HEK293 (cell line): ENCODE measurements around the gene CCDC120.

Experiments
- CTCF ChIA-PET: fragments of 350-600 bp; formaldehyde crosslinking; extraction: SDS; loops from one replicate; lab custom pipeline; 2021; ENCODE audit warnings: antibody characterized with exemption; lab: Yijun Ruan, JAX
- POLR2A ChIA-PET: fragments of 300-600 bp; formaldehyde crosslinking; extraction: SDS; loops from one replicate; lab custom pipeline; 2020; ENCODE audit warnings: antibody characterized with exemption, inconsistent platforms; lab: Yijun Ruan, JAX
- H3K27ac ChIP-seq: fragments of 200-500 bp; sonication (Bioruptor generic); 2 replicates; pipeline ENCODE4 v1.5.1; 2014; ENCODE audit warnings: low read depth, low read length, control low read depth, inconsistent platforms; ENCODE audit errors: extremely low read depth
- H3K36me3 ChIP-seq, 2 experiments: fragments of 200-500 bp in 1 of 2; sonication (Bioruptor generic) in 1 of 2; 1 replicate in 1 of 2; 2 replicates in 1 of 2; pipeline ENCODE4 v1.5.1; 2014 to 2017; ENCODE audit warnings: inconsistent platforms in 2 of 2, low read length in 2 of 2; ENCODE audit not compliant: control insufficient read depth in 2 of 2, insufficient read depth in 1 of 2
- H3K4me1 ChIP-seq: fragments of 200-500 bp; sonication (Bioruptor generic); 2 replicates; pipeline ENCODE4 v1.5.1; 2014; ENCODE audit warnings: mild to moderate bottlenecking, low read length, inconsistent platforms; ENCODE audit not compliant: control insufficient read depth, insufficient read depth
- H3K4me3 ChIP-seq: 2 replicates; pipeline ENCODE4 v1.5.1; 2011; ENCODE audit warnings: low read depth, mild to moderate bottlenecking, control low read depth, low read length, moderate library complexity
- H3K9me3 ChIP-seq: fragments of 200-500 bp; sonication (Bioruptor generic); 2 replicates; pipeline ENCODE4 v1.5.1; 2014; ENCODE audit warnings: low read depth, low read length, inconsistent platforms; ENCODE audit not compliant: control insufficient read depth, insufficient read depth
- BCL6B ChIP-seq: fragments of 450-650 bp; formaldehyde crosslinking; IDR thresholded peaks from 2 replicates; pipeline ENCODE4 v1.5.1; 2017; ENCODE audit warnings: missing biosample characterization, missing genetic modification characterization
- GLIS1 ChIP-seq: fragments of 450-650 bp; formaldehyde crosslinking; IDR thresholded peaks from 2 replicates; pipeline ENCODE4 v1.5.1; 2016; ENCODE audit warnings: missing biosample characterization, missing genetic modification characterization
- GLIS2 ChIP-seq: fragments of 450-650 bp; formaldehyde crosslinking; IDR thresholded peaks from 2 replicates; pipeline ENCODE4 v1.5.1; 2016; ENCODE audit warnings: missing biosample characterization, missing genetic modification characterization
- OSR2 ChIP-seq: fragments of 450-650 bp; formaldehyde crosslinking; IDR thresholded peaks from 2 replicates; pipeline ENCODE4 v1.5.1; 2016; ENCODE audit warnings: missing biosample characterization, missing genetic modification characterization
- PRDM10 ChIP-seq: fragments of 450-650 bp; formaldehyde crosslinking; IDR thresholded peaks from 2 replicates; pipeline ENCODE4 v1.5.1; 2016; ENCODE audit warnings: missing biosample characterization, missing genetic modification characterization
- YY2 ChIP-seq: fragments of 450-650 bp; formaldehyde crosslinking; IDR thresholded peaks from 2 replicates; pipeline ENCODE4 v1.5.1; 2016; ENCODE audit warnings: missing biosample characterization, missing genetic modification characterization
- ZFP41 ChIP-seq: fragments of 450-650 bp; formaldehyde crosslinking; IDR thresholded peaks from 2 replicates; pipeline ENCODE4 v1.5.1; 2016; ENCODE audit warnings: missing biosample characterization, missing genetic modification characterization, borderline replicate concordance
- ZNF19 ChIP-seq: fragments of 450-650 bp; formaldehyde crosslinking; IDR thresholded peaks from 2 replicates; pipeline ENCODE4; 2016; ENCODE audit warnings: missing biosample characterization, missing genetic modification characterization, low read depth
- ZNF335 ChIP-seq: fragments of 450-650 bp; formaldehyde crosslinking; conservative IDR thresholded peaks from 2 replicates; pipeline ENCODE4 v1.5.1; 2016; ENCODE audit warnings: missing biosample characterization, missing genetic modification characterization
- ZNF394 ChIP-seq: fragments of 450-650 bp; formaldehyde crosslinking; IDR thresholded peaks from 2 replicates; pipeline ENCODE4 v1.5.1; 2016; ENCODE audit warnings: missing biosample characterization, missing genetic modification characterization, mild to moderate bottlenecking, moderate library complexity, borderline replicate concordance
- ZNF610 ChIP-seq: fragments of 450-650 bp; formaldehyde crosslinking; IDR thresholded peaks from 2 replicates; pipeline ENCODE4 v1.5.1; 2016; ENCODE audit warnings: missing biosample characterization, missing genetic modification characterization, borderline replicate concordance
- ZNF629 ChIP-seq: fragments of 450-650 bp; formaldehyde crosslinking; IDR thresholded peaks from 2 replicates; pipeline ENCODE4 v1.5.1; 2017; ENCODE audit warnings: missing biosample characterization, missing genetic modification characterization
- ZNF670 ChIP-seq: fragments of 450-650 bp; formaldehyde crosslinking; IDR thresholded peaks from 2 replicates; pipeline ENCODE4 v1.5.1; 2016; ENCODE audit warnings: missing biosample characterization, missing genetic modification characterization, low read depth
- ZNF707 ChIP-seq: fragments of 450-650 bp; formaldehyde crosslinking; IDR thresholded peaks from 2 replicates; pipeline ENCODE4 v1.5.1; 2016; ENCODE audit warnings: missing biosample characterization, missing genetic modification characterization
- ZNF776 ChIP-seq: fragments of 450-650 bp; formaldehyde crosslinking; IDR thresholded peaks from 2 replicates; pipeline ENCODE4 v1.5.0; 2017; ENCODE audit warnings: missing biosample characterization, missing genetic modification characterization, borderline replicate concordance
- ZSCAN5A ChIP-seq: fragments of 450-650 bp; formaldehyde crosslinking; IDR thresholded peaks from 2 replicates; pipeline ENCODE4 v1.5.1; 2016; ENCODE audit warnings: missing biosample characterization, missing genetic modification characterization

The CCDC120 gene

DNA sequence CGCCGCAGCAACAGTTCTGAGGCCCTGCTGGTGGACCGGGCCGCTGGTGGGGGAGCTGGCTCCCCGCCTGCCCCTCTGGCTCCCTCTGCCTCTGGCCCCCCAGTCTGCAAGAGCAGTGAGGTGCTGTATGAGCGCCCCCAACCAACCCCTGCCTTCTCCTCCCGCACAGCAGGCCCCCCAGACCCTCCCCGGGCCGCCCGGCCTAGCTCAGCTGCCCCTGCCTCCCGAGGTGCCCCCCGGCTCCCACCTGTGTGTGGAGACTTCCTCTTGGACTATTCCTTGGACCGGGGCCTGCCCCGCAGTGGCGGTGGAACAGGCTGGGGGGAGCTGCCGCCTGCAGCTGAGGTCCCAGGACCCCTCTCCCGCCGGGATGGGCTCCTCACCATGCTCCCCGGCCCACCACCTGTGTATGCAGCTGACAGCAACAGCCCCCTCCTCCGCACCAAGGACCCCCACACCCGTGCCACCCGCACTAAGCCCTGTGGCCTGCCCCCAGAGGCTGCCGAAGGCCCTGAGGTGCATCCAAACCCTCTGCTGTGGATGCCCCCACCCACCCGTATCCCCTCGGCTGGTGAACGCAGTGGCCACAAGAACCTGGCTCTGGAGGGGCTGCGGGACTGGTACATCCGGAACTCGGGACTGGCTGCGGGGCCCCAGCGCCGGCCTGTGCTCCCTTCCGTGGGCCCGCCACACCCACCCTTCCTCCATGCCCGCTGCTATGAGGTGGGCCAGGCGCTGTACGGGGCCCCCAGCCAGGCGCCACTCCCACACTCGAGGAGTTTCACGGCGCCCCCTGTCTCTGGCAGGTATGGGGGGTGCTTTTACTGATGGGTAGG, 8.7 kb downstream of the CCDC120 start:
- no peak overlapping the region for H3K4me3 ChIP-seq
- TF ChIP-seq ZNF335 (tag by site-specific recombination) = no peak
- no peak for TF ChIP-seq YY2 (tag by site-specific recombination)
- TF ChIP-seq OSR2 = no peak
- no peak for TF ChIP-seq BCL6B (tag by site-specific recombination)
- no peak for TF ChIP-seq ZNF610 (tag by site-specific recombination)
- TF ChIP-seq PRDM10 (tag by site-specific recombination) = peak; percentile 72
- no peaks in the 10 kb centered on the region for H3K9me3 ChIP-seq
- ChIA-PET CTCF (no interaction called here), POLR2A (no interaction called here)
- no peaks in the 10 kb centered on the region for H3K4me1 ChIP-seq
- peaks cover 0 to 40% of the 10 kb centered on the region in 2 experiments; a peak in 1 of 3 replicates for H3K36me3 ChIP-seq
- no peak overlapping the region for H3K27ac ChIP-seq

GRCh38 chrX:49069038-49069437, 10.2 kb downstream of the CCDC120 start:
- Histone ChIP-seq H3K36me3 (peaks cover 0 to 37% of the 10 kb centered on the region in 2 experiments; a peak in 1 of 3 replicates), H3K9me3 (no peaks in the 10 kb centered on the region), H3K27ac (no peak overlapping the region), H3K4me1 (no peaks in the 10 kb centered on the region; the same call in 1 of the 2 replicates), H3K4me3 (no peak overlapping the region)
- POLR2A ChIA-PET = no interaction called here
- CTCF ChIA-PET = interaction anchor here (0.7 kb wide), 1 partner anchor 35 kb away, joined by 4 read pairs; no protein-coding TSS in a partner anchor
- TF ChIP-seq ZNF629 (tag by site-specific recombination) (no peak), ZNF19 (tag by site-specific recombination) (no peak), GLIS1 (tag by site-specific recombination) (peak; percentile 61), ZFP41 (tag by site-specific recombination) (no peak), ZSCAN5A (tag by site-specific recombination) (no peak), ZNF776 (tag by site-specific recombination) (no peak), ZNF394 (tag by site-specific recombination) (no peak), ZNF670 (tag by site-specific recombination) (no peak), GLIS2 (tag by site-specific recombination) (peak; percentile 55), ZNF707 (no peak)
